HUES6 (cell line): ENCODE measurements around the gene FRMD4B.
"Not testable (repeated sequence)": the region's sequence is repeated elsewhere in the genome, so short reads cannot be mapped to it uniquely, and the experiment has no call there.

Experiments used
- H3K27ac ChIP-seq: 2 replicates; pipeline ENCODE4 v1.7.0; 2013; ENCODE audit warnings: low read depth, mild to moderate bottlenecking, low read length, inconsistent platforms
- H3K27me3 ChIP-seq: 2 replicates; pipeline ENCODE4 v1.6.1; 2013; ENCODE audit warnings: low read length; ENCODE audit not compliant: control insufficient read depth, insufficient read depth
- H3K36me3 ChIP-seq: 2 replicates; pipeline ENCODE4 v1.6.1; 2013; ENCODE audit warnings: low read length; ENCODE audit not compliant: control insufficient read depth, insufficient read depth
- H3K4me1 ChIP-seq: 2 replicates; pipeline ENCODE4 v1.6.1; 2013; ENCODE audit warnings: low read length; ENCODE audit not compliant: control insufficient read depth, insufficient read depth
- H3K4me3 ChIP-seq: 2 replicates; pipeline ENCODE4 v1.5.1; 2013; ENCODE audit warnings: low read depth, low read length
- H3K9ac ChIP-seq: one replicate; pipeline ENCODE4 v1.6.1; 2013; ENCODE audit warnings: mild to moderate bottlenecking, low read length
- H3K9me3 ChIP-seq: 2 replicates; pipeline ENCODE4 v1.6.1; 2013; ENCODE audit warnings: low read depth, low read length; ENCODE audit not compliant: control insufficient read depth, insufficient read depth

Gene FRMD4B

DNA sequence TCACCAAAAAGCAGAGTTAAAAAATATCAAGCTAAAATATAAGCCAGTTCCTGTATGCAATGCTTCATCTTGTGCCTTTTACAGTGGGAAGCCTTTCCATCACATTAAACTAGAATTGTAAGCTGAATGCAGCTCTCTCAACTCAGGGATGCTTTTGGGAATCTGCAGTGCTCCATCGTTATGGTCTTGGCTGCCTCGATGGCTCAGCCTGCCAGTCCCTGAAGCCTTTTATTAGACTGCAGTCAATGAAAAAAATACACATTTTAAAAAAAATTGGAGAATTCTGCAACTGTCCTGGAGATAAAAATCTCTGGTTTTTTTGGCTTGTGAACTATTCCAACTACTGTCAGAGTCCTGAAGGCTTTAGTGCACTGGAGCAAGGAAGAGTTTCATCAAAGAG is 53.0 kb downstream of the FRMD4B start:
- H3K9ac ChIP-seq, result no peak overlapping the region
- no peaks in the 10 kb centered on the region for H3K27me3 ChIP-seq
- H3K9me3 ChIP-seq, result no peaks in the 10 kb centered on the region
- no peaks in the 10 kb centered on the region for H3K36me3 ChIP-seq
- H3K27ac ChIP-seq, result no peak overlapping the region
- H3K4me3 ChIP-seq, result no peak overlapping the region
- no peaks in the 10 kb centered on the region for H3K4me1 ChIP-seq

GRCh38 chr3:69330891-69331400 is 54.9 kb downstream of the FRMD4B start:
- Histone ChIP-seq H3K36me3 (no peaks in the 10 kb centered on the region), H3K27ac (no peak overlapping the region), H3K9ac (no peak overlapping the region), H3K27me3 (no peaks in the 10 kb centered on the region), H3K9me3 (no peaks in the 10 kb centered on the region), H3K4me3 (no peak overlapping the region), H3K4me1 (no peaks in the 10 kb centered on the region)

DNA sequence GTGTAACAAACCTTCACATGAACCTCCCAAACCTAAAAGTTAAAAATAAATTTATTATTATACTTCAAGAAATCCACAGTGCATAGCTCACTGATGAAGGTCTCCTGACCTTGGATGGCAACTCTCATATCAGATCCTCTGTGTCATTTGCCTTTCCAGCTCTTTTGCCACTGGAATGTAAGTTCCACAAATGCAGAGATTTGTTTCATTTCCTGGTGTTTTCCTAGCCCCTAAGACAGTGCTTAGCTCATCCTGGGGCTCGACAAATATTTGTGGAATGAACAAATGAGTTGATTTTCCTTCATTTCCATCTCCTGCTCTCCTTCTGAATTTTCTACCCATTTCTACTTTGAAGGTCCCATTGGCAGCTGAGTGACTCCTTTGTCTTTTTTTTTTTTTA is 56.0 kb downstream of the FRMD4B start:
- Histone ChIP-seq H3K9me3 (no peaks in the 10 kb centered on the region), H3K4me3 (no peak overlapping the region), H3K27ac (no peak overlapping the region), H3K36me3 (no peaks in the 10 kb centered on the region), H3K4me1 (no peaks in the 10 kb centered on the region), H3K9ac (no peak overlapping the region), H3K27me3 (no peaks in the 10 kb centered on the region)

DNA sequence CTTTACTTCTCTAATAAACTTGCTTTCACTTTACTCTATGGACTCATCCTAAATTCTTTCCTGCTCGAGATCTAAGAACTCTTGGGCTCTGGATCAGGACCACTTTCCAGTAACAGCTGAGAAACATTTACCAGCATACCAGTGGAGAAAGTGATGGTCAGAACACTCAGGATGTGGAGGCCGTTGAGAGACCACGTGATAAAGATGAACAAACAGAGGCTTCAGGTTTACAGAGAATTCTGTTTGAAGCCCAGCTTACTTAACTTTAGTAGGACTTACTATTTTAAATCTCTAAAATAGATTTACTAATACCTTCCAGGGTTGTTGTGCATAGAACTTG is 57.0 kb downstream of the FRMD4B start:
- no peaks in the 10 kb centered on the region for H3K27me3 ChIP-seq
- no peak overlapping the region for H3K9ac ChIP-seq
- H3K9me3 ChIP-seq, result no peaks in the 10 kb centered on the region
- H3K27ac ChIP-seq, result no peak overlapping the region
- no peaks in the 10 kb centered on the region for H3K4me1 ChIP-seq
- no peak overlapping the region for H3K4me3 ChIP-seq
- no peaks in the 10 kb centered on the region for H3K36me3 ChIP-seq

DNA sequence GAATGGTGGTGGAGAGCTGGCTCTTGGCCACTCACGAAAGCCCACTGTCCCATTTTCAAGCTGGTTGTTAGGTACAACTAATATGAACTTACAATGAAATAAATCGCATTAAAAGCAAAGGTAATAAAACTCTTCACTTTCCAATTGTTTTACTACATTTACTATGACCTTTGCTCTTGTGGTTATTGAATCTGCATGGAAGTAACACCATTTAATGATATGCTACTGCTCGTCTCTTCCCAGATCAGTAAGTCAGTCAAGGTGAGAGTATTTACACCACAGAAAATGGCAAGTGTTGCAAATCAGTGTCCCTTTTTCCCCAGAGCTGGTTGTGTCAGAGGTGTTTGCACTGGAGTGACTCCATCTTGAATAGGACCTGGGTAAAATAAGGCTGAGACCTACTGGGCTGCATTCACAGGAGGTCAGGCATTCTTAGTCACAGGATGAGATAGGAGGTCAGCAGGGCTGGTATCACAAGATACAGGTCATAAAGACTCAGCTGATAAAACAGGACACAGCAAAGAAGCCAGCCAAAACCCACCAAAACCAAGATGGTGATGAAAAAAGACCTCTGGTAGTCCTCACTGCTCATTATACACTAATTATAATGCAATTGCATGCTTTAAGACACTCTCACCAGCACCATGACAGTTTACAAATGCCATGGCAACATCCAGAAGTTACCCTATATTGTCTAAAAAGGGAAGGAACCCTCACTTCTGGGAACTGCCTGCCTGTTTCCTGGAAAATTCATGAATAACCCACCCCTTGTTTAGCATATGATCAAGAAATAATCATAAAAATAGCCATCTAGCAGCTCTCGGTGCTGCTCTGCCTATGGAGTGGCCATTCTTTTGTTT is 57.6 kb downstream of the FRMD4B start:
- H3K27ac ChIP-seq, result no peak overlapping the region
- no peaks in the 10 kb centered on the region for H3K9me3 ChIP-seq
- no peaks in the 10 kb centered on the region for H3K27me3 ChIP-seq
- no peaks in the 10 kb centered on the region for H3K4me1 ChIP-seq
- H3K9ac ChIP-seq, result no peak overlapping the region
- no peak overlapping the region for H3K4me3 ChIP-seq
- no peaks in the 10 kb centered on the region for H3K36me3 ChIP-seq

DNA sequence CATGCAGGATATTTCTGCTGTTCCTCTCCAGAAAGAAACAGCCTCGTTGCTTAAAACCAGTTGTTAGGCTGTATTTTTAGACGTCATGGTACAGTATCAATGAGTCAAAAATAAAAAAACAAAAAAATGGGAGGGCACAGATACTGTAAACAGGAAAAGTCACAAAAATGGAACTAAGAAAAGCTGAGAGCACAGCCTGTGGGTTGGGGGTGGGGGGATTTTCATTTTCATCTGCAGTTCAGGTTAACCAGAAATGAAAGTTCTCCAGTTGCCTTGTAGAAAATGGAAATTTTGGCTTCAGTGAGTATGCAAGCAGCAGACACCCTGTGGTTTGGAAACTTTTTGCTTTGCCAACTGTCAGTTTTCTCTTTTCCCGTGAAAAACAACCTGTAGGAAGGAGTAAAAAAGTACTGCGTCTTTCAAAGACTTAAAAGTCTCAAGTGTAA is 59.0 kb downstream of the FRMD4B start:
- no peak overlapping the region for H3K27ac ChIP-seq
- no peaks in the 10 kb centered on the region for H3K9me3 ChIP-seq
- no peaks in the 10 kb centered on the region for H3K27me3 ChIP-seq
- H3K4me1 ChIP-seq, result no peaks in the 10 kb centered on the region
- no peak overlapping the region for H3K4me3 ChIP-seq
- no peak overlapping the region for H3K9ac ChIP-seq
- no peaks in the 10 kb centered on the region for H3K36me3 ChIP-seq

DNA sequence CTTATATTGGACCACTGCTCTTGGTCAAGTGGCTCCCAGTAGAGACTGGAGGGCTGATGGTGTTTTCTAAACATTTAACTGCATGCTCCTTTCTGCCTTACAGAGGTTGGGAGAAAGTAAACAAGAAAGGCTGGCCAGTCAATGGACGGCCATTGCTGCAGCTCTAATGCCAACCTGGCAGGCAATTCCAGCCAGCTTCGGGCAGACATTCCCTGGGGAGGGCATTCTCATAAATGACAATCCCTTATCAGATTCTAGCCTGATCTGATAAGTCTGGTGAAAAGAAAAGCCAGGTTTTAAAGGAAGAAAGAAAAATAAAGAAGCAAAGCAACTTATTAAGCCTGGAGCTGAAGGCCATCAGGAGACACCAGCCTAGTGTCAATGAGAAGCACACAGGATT is 60.7 kb downstream of the FRMD4B start:
- no peaks in the 10 kb centered on the region for H3K4me1 ChIP-seq
- no peaks in the 10 kb centered on the region for H3K9me3 ChIP-seq
- no peaks in the 10 kb centered on the region for H3K27me3 ChIP-seq
- no peaks in the 10 kb centered on the region for H3K36me3 ChIP-seq
- H3K4me3 ChIP-seq, result no peak overlapping the region
- no peak overlapping the region for H3K27ac ChIP-seq
- no peak overlapping the region for H3K9ac ChIP-seq

DNA sequence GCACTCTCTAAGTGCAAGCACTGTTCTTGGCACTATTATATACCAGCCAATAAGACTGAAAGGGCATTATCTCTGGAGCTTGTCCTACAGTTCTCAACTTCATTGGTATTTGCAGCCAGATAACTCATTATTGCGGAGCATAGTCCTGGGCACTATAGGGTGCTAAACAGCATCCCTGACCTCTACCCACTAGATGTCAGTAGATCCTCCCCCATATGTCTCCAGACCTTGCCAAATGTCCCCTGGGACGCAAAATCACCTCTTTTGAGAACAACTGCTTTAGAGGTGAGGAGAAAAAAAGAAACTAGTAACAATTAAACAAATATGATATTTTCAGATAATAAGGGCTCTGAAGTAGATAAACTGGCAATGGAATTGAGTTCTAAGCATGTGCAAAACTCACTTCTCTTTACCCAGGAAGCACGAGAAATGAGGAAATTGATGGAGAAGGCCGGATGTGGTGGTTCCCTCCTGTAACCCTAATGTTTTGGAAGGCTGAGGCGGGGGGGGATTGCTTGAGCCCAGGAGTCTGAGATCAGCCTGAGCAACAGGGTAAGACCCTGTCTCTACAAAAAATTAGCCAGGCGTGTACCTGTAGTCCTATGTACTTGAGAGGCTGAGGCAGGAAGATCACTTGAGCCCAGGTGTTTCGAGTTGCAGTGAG is 61.4 kb downstream of the FRMD4B start:
- Histone ChIP-seq H3K36me3 (no peaks in the 10 kb centered on the region), H3K27ac (no peak overlapping the region), H3K9ac (no peak overlapping the region), H3K27me3 (no peaks in the 10 kb centered on the region), H3K4me1 (no peaks in the 10 kb centered on the region), H3K4me3 (no peak overlapping the region), H3K9me3 (no peaks in the 10 kb centered on the region)

DNA sequence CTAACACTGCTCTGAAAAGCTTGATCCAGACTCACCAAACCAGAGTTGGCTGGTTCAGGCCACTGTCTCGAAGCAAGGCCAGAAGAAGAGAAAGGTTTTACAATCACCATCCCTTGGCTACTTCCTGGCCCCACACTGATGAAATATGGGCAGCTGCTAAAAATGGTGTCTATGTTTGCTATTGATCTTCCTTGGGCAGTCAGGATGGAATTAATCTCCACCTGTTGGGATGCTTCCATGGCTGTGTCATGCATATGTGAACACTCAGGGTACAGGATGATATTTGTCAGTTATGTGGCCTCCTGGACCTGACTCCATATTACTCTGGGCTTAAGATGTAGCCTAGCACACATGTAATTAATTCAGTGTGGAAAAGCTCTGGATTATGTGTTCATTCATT is 61.9 kb downstream of the FRMD4B start:
- H3K27ac ChIP-seq, result no peak overlapping the region
- H3K36me3 ChIP-seq, result no peaks in the 10 kb centered on the region
- H3K9me3 ChIP-seq, result no peaks in the 10 kb centered on the region
- H3K4me1 ChIP-seq, result no peaks in the 10 kb centered on the region
- H3K4me3 ChIP-seq, result no peak overlapping the region
- no peaks in the 10 kb centered on the region for H3K27me3 ChIP-seq
- H3K9ac ChIP-seq, result no peak overlapping the region

DNA sequence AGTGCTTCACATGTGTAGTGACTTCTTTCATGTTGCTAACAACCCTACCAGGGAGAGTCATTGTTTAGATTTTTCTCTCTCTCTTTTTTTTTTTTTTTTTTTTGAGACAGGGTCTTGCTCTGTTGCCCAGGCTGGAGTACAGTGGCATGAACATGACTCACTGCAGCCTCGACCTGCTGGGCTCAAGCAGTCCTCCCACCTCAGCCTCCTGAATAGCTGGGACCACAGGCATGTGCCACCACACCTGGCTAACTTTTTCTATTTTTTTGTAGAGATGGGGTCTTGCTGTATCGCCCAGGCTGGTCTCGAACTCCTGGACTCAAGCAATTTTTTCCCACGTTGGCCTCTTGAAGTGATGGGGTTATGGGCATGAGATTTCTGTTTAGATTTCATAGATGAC is 63.4 kb downstream of the FRMD4B start:
- not testable (repeated sequence) for H3K36me3 ChIP-seq

DNA sequence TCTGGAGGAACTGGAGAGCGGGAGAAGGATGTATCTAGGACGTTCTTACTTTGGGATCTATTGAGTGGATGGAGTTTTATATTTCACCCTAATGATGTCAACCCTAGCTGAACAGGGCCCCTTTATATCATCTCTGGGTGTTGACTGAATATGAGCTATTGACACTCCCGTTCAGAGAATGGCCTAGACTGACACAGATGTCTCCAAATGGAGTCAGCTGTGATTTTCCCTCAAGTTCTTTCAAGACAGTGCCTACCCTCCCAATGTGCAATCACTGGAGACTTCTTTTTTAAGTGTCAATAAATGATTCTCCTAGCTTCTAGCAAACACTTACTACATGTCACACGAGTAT is 63.8 kb downstream of the FRMD4B start:
- Histone ChIP-seq H3K9ac (no peak overlapping the region), H3K9me3 (no peaks in the 10 kb centered on the region), H3K4me1 (no peaks in the 10 kb centered on the region), H3K27me3 (no peaks in the 10 kb centered on the region), H3K27ac (no peak overlapping the region), H3K36me3 (no peaks in the 10 kb centered on the region), H3K4me3 (no peak overlapping the region)

More for the DNA sequence above, 63.4 kb downstream of the FRMD4B start:
- not testable (repeated sequence) for H3K4me1 ChIP-seq, H3K27me3 ChIP-seq, H3K27ac ChIP-seq, H3K4me3 ChIP-seq, H3K9me3 ChIP-seq, H3K9ac ChIP-seq
